MM.1S (cell line): ENCODE data around the gene GRIK3.

Source experiments
- DNase-seq: peaks from one replicate; pipeline ENCODE4 v3.0.0-alpha.2; 2015
- H2AFZ ChIP-seq: fragments of 300-600 bp; sonication (generic); 2 replicates; pipeline ENCODE4 v1.6.0; 2016; ENCODE audit warnings: antibody characterized with exemption, low read length
- H3F3A ChIP-seq: fragments of 300-600 bp; sonication (generic); 2 replicates; pipeline ENCODE4 v1.6.1; 2016; ENCODE audit warnings: mild to moderate bottlenecking, antibody characterized with exemption, low read length, moderate library complexity, mixed read lengths; ENCODE audit not compliant: insufficient read depth
- H3K27ac ChIP-seq: fragments of 300-600 bp; sonication (generic); 2 replicates; pipeline ENCODE4 v1.5.1; 2016; ENCODE audit warnings: mild to moderate bottlenecking, low read length
- H3K27me3 ChIP-seq: fragments of 300-600 bp; sonication (generic); replicated peaks from 2 replicates; pipeline ENCODE4 v1.6.0; 2016; ENCODE audit warnings: low read length; ENCODE audit not compliant: insufficient read depth
- H3K36me3 ChIP-seq: fragments of 300-600 bp; sonication (generic); replicated peaks from 2 replicates; pipeline ENCODE4 v1.6.1; 2016; ENCODE audit warnings: mild to moderate bottlenecking, low read length, mixed read lengths; ENCODE audit not compliant: insufficient read depth
- H3K4me1 ChIP-seq: fragments of 300-600 bp; sonication (generic); 2 replicates; pipeline ENCODE4 v1.6.1; 2016; ENCODE audit warnings: low read length, mixed read lengths
- H3K4me2 ChIP-seq: fragments of 300-600 bp; sonication (generic); 2 replicates; pipeline ENCODE4 v1.6.0; 2016; ENCODE audit warnings: low read depth, low read length
- H3K4me3 ChIP-seq: fragments of 300-600 bp; sonication (generic); 2 replicates; pipeline ENCODE4 v1.5.1; 2016; ENCODE audit warnings: low read length, mixed read lengths
- H3K79me2 ChIP-seq: fragments of 300-600 bp; sonication (generic); 2 replicates; pipeline ENCODE4 v1.6.1; 2016; ENCODE audit warnings: mixed run types, low read length, mixed read lengths
- H3K9ac ChIP-seq: fragments of 300-600 bp; sonication (generic); 2 replicates; pipeline ENCODE4 v1.6.1; 2016; ENCODE audit warnings: low read length, mixed read lengths
- H3K9me2 ChIP-seq: fragments of 300-600 bp; sonication (generic); replicated peaks from 2 replicates; pipeline ENCODE4 v1.6.1; 2016; ENCODE audit warnings: mild to moderate bottlenecking, low read length, mixed read lengths; ENCODE audit not compliant: insufficient read depth
- H3K9me3 ChIP-seq: fragments of 300-600 bp; sonication (generic); replicated peaks from 2 replicates; pipeline ENCODE4 v1.6.1; 2016; ENCODE audit warnings: mild to moderate bottlenecking, low read length, mixed read lengths; ENCODE audit not compliant: insufficient read depth
- H4K20me1 ChIP-seq: fragments of 300-600 bp; sonication (generic); 2 replicates; pipeline ENCODE4 v1.6.1; 2016; ENCODE audit warnings: mild to moderate bottlenecking, low read length, moderate library complexity, mixed read lengths; ENCODE audit not compliant: insufficient read depth
- CTCF ChIP-seq: fragments of 300-600 bp; sonication (generic); IDR thresholded peaks from 2 replicates; pipeline ENCODE4 v1.5.1; 2016; ENCODE audit warnings: antibody characterized with exemption, low read length, mixed read lengths
- EZH2 ChIP-seq: fragments of 300-600 bp; sonication (generic); optimal IDR thresholded peaks from 2 replicates; pipeline ENCODE3; 2017; ENCODE audit warnings: low read depth, mild to moderate bottlenecking, antibody characterized with exemption, low read length, mixed read lengths
- EZH2phosphoT487 ChIP-seq: fragments of 300-600 bp; sonication (generic); IDR thresholded peaks from 2 replicates; pipeline ENCODE4 v1.6.1; 2018; ENCODE audit warnings: antibody characterized with exemption, low read length

GRIK3 gene

GRCh38 chr1:36838888-36839287, 195.4 kb downstream of the GRIK3 start:
- no peak overlapping the region for H3K9ac ChIP-seq
- H3K4me3 ChIP-seq = no peak overlapping the region
- no peak overlapping the region for H3K27ac ChIP-seq
- H3K4me1 ChIP-seq = no peaks in the 10 kb centered on the region
- peaks cover 95% of the 10 kb centered on the region for H3K27me3 ChIP-seq
- H3K9me3 ChIP-seq = no peaks in the 10 kb centered on the region
- H3K36me3 ChIP-seq = no peaks in the 10 kb centered on the region
- no peak for DNase-seq
- H3K79me2 ChIP-seq = no peaks in the 10 kb centered on the region
- H4K20me1 ChIP-seq = no peaks in the 10 kb centered on the region
- H3F3A ChIP-seq = no peaks in the 10 kb centered on the region
- no peak overlapping the region for H3K4me2 ChIP-seq
- no peaks in the 10 kb centered on the region for H3K9me2 ChIP-seq
- no peak overlapping the region for H2AFZ ChIP-seq
- TF ChIP-seq EZH2 = no peak
- no peak for TF ChIP-seq CTCF
- no peak for TF ChIP-seq EZH2phosphoT487

- Histone ChIP-seq H3K27ac (no peak overlapping the region), H3K9me2 (no peaks in the 10 kb centered on the region), H2AFZ (no peak overlapping the region), H3K27me3 (peaks cover 95% of the 10 kb centered on the region), H3F3A (no peaks in the 10 kb centered on the region), H3K9ac (no peak overlapping the region), H3K4me1 (no peaks in the 10 kb centered on the region), H3K79me2 (no peaks in the 10 kb centered on the region), H3K36me3 (no peaks in the 10 kb centered on the region), H4K20me1 (no peaks in the 10 kb centered on the region), H3K4me3 (no peak overlapping the region), H3K9me3 (no peaks in the 10 kb centered on the region), H3K4me2 (no peak overlapping the region)
- no peak for DNase-seq
- no peak for TF ChIP-seq EZH2
- TF ChIP-seq EZH2phosphoT487 = no peak
- TF ChIP-seq CTCF = no peak
Observed at GRCh38 chr1:36836916-36837315, 197.4 kb downstream of the GRIK3 start.

- peaks cover 95% of the 10 kb centered on the region for H3K27me3 ChIP-seq
- no peak overlapping the region for H3K9ac ChIP-seq
- no peaks in the 10 kb centered on the region for H3F3A ChIP-seq
- DNase-seq = no peak
- H3K36me3 ChIP-seq = no peaks in the 10 kb centered on the region
- TF ChIP-seq EZH2phosphoT487 (no peak), CTCF (no peak), EZH2 (no peak)
- no peaks in the 10 kb centered on the region for H3K9me2 ChIP-seq
- no peak overlapping the region for H3K4me3 ChIP-seq
- H3K27ac ChIP-seq = no peak overlapping the region
- H4K20me1 ChIP-seq = no peaks in the 10 kb centered on the region
- no peak overlapping the region for H2AFZ ChIP-seq
- no peaks in the 10 kb centered on the region for H3K4me1 ChIP-seq
- no peaks in the 10 kb centered on the region for H3K9me3 ChIP-seq
- H3K79me2 ChIP-seq = no peaks in the 10 kb centered on the region
- no peak overlapping the region for H3K4me2 ChIP-seq
Observed at GRCh38 chr1:36836196-36836883, 198.0 kb downstream of the GRIK3 start.
